Measurements from ENCODE around the gene DBI. TPM values are rescaled to one million over a fixed set of nuclear protein-coding genes. Genes with fewer than 3 reads are reported as not detected.
"Not testable (repeated sequence)": the region's sequence is repeated elsewhere in the genome, so short reads cannot be mapped to it uniquely, and the experiment has no call there.

Gene DBI
- total RNA-seq, 4 donors from 2014 or later = 41.8 to 72.3 (median 59.3) TPM

- WGBS = 84% methylated on average over 5 of the region's 5 CpGs
- Histone ChIP-seq H3K9me3 (no peaks in the 10 kb centered on the region), H3K4me1 (peaks cover 0 to 3% (median 0%) of the 10 kb centered on the region in 4 donors), H3K27ac (replicated peaks in 1 of 4) (no peak overlapping the region), H3K4me3 (no peak overlapping the region), H3K27me3 (peaks cover 0 to 14% (median 0%) of the 10 kb centered on the region in 4 donors), H3K36me3 (no peaks in the 10 kb centered on the region)
- no peak for DNase-seq (ENCODE audit: extremely low spot score)
- no peak for TF ChIP-seq POLR2A (IDR thresholded peaks at IDR 0.05; ENCODE audit: low read depth)
- TF ChIP-seq POLR2AphosphoS5 (IDR thresholded peaks at IDR 0.05) = no peak
- no peak for TF ChIP-seq EP300 (IDR thresholded peaks at IDR 0.05)
- TF ChIP-seq CTCF (IDR thresholded peaks at IDR 0.05) = no peak
- intact Hi-C loops (cut with DNase I) = no loop called here
Measured at GRCh38 chr2:119402106-119402505, 35.3 kb downstream of the DBI start.

GRCh38 chr2:119402645-119403560 lies 36.1 kb downstream of the DBI start:
- no peak for TF ChIP-seq POLR2A (IDR thresholded peaks at IDR 0.05; ENCODE audit: low read depth)
- TF ChIP-seq POLR2AphosphoS5 (IDR thresholded peaks at IDR 0.05) = no peak
- TF ChIP-seq CTCF (IDR thresholded peaks at IDR 0.05) = no peak
- TF ChIP-seq EP300 (IDR thresholded peaks at IDR 0.05) = no peak
- Histone ChIP-seq H3K27me3 (peaks cover 0 to 14% (median 0%) of the 10 kb centered on the region in 4 donors), H3K4me1 (peaks cover 0 to 3% (median 1%) of the 10 kb centered on the region in 4 donors), H3K4me3 (no peak overlapping the region), H3K27ac (replicated peaks in 1 of 4) (no peak overlapping the region), H3K36me3 (no peaks in the 10 kb centered on the region), H3K9me3 (no peaks in the 10 kb centered on the region)
- intact Hi-C loops (cut with DNase I) = no loop called here
- WGBS = 81% methylated on average over 10 of the region's 10 CpGs
- DNase-seq (ENCODE audit: extremely low spot score) = no peak

GRCh38 chr2:119403618-119404017 lies 36.8 kb downstream of the DBI start:
- H3K27me3 ChIP-seq = peaks cover 0 to 14% (median 0%) of the 10 kb centered on the region in 4 donors
- H3K36me3 ChIP-seq; DNase-seq (ENCODE audit: extremely low spot score); H3K9me3 ChIP-seq; H3K4me3 ChIP-seq; H3K27ac ChIP-seq (replicated peaks in 1 of 4); H3K4me1 ChIP-seq; intact Hi-C loops (cut with DNase I): not testable (repeated sequence)
- WGBS = 87% methylated on average over 12 of the region's 12 CpGs

- Histone ChIP-seq H3K9me3 (no peaks in the 10 kb centered on the region), H3K36me3 (no peaks in the 10 kb centered on the region), H3K4me3 (no peak overlapping the region), H3K27me3 (peaks cover 0 to 14% (median 0%) of the 10 kb centered on the region in 4 donors), H3K4me1 (peaks cover 0 to 6% (median 2%) of the 10 kb centered on the region in 4 donors), H3K27ac (replicated peaks in 1 of 4) (no peak overlapping the region)
- 100% methylated on average over 2 of the region's 2 CpGs for WGBS
- TF ChIP-seq CTCF (IDR thresholded peaks at IDR 0.05) = no peak
- DNase-seq (ENCODE audit: extremely low spot score) = no peak
- intact Hi-C loops (cut with DNase I) = no loop called here
Measured at GRCh38 chr2:119405151-119405550, 38.4 kb downstream of the DBI start.

- Histone ChIP-seq H3K27ac (replicated peaks in 1 of 4) (no peak overlapping the region), H3K4me3 (no peak overlapping the region), H3K4me1 (peaks cover 0 to 6% (median 2%) of the 10 kb centered on the region in 4 donors), H3K9me3 (no peaks in the 10 kb centered on the region), H3K36me3 (no peaks in the 10 kb centered on the region), H3K27me3 (peaks cover 0 to 14% (median 0%) of the 10 kb centered on the region in 4 donors)
- intact Hi-C loops (cut with DNase I) = loop anchor here (1.0 kb wide), 1 partner anchor 69 kb away; no protein-coding TSS in a partner anchor
- 62% methylated on average over 5 of the region's 7 CpGs for WGBS
- DNase-seq (ENCODE audit: extremely low spot score) = no peak
- TF ChIP-seq POLR2A (IDR thresholded peaks at IDR 0.05; ENCODE audit: low read depth) = no peak
- peak; percentile 78 to 82 (median 80) for TF ChIP-seq CTCF (IDR thresholded peaks at IDR 0.05)
- TF ChIP-seq POLR2AphosphoS5 (IDR thresholded peaks at IDR 0.05) = no peak
Measured at GRCh38 chr2:119407430-119408220, 40.8 kb downstream of the DBI start.

Measured in esophagus muscularis mucosa (tissue), 4 donors.